Breast epithelium (tissue), 3 donors: ENCODE results near the gene D2HGDH.

Experiments used
- POLR2A ChIP-seq: fragments of 450-650 bp; IDR thresholded peaks from one replicate; pipeline ENCODE4 v1.6.1; 2016; ENCODE audit warnings: antibody characterized with exemption, mild to moderate bottlenecking, moderate library complexity
- TF ChIP-seq, protein P1 (sequence below), 3 donors: fragments of 450-650 bp; IDR thresholded peaks; one replicate each; pipeline ENCODE4 v1.5.1; 2016 to 2017; ENCODE audit warnings: antibody characterized with exemption in 3 of 3, mild to moderate bottlenecking in 3 of 3, moderate library complexity in 3 of 3

DNA sequence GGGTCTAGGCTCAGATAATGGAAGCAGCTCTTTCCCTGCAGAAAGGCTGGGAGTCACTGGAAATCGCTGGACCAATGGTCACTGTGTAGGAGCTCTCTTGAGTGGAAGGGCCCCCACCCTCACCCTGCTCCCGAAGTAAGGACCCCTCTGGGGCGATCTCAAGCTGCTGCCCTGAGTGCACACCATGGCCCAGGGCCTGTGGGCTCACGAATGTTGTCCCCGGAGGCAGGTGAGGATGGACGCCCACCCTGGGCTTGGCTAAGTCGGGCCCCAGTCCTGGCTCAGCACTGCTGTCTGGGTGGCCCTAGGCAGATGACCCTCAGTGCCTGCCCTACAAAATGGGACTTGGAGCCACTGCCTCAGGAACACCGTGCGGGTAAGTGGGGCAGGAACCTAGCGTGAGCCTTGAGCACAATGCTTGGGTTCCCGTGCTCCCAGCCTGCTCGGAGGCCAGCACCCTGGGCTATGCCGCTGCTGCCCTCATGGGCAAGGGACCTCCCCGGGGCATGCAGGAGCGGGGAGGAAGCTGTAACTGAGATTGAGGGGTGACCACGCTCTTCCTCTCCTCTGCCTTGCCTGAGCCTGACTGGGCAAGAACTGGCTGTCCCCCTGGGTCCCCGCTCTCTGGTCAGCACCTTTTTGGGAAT, 3.7 kb downstream of the D2HGDH start:
- TF ChIP-seq, protein P1, sequence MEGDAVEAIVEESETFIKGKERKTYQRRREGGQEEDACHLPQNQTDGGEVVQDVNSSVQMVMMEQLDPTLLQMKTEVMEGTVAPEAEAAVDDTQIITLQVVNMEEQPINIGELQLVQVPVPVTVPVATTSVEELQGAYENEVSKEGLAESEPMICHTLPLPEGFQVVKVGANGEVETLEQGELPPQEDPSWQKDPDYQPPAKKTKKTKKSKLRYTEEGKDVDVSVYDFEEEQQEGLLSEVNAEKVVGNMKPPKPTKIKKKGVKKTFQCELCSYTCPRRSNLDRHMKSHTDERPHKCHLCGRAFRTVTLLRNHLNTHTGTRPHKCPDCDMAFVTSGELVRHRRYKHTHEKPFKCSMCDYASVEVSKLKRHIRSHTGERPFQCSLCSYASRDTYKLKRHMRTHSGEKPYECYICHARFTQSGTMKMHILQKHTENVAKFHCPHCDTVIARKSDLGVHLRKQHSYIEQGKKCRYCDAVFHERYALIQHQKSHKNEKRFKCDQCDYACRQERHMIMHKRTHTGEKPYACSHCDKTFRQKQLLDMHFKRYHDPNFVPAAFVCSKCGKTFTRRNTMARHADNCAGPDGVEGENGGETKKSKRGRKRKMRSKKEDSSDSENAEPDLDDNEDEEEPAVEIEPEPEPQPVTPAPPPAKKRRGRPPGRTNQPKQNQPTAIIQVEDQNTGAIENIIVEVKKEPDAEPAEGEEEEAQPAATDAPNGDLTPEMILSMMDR (IDR thresholded peaks at IDR 0.05), result no peak
- TF ChIP-seq POLR2A, result no peak
